Chondrocyte (in vitro differentiated cells): ENCODE results near the gene ADGB. TPM values are rescaled to one million over a fixed set of nuclear protein-coding genes. Genes with fewer than 3 reads are reported as not detected.
"Not testable (repeated sequence)": the region's sequence is repeated elsewhere in the genome, so short reads cannot be mapped to it uniquely, and the experiment has no call there.

Experiments
- DNase-seq: peaks from one replicate; pipeline ENCODE4 v3.0.0; 2021; ENCODE audit warnings: mixed read lengths, low spot score
- H3K27ac Mint-ChIP-seq: one replicate; pipeline ENCODE4 v1.8.0; 2021; ENCODE audit warnings: mild to moderate bottlenecking, moderate library complexity, mixed read lengths; ENCODE audit not compliant: unreplicated experiment
- H3K27me3 Mint-ChIP-seq: 2 replicates; pipeline ENCODE4 v1.8.0; 2021; ENCODE audit warnings: low read depth, mixed read lengths
- H3K36me3 Mint-ChIP-seq: 2 replicates; pipeline ENCODE4 v1.8.0; 2021; ENCODE audit warnings: low read depth, mixed read lengths
- H3K4me1 Mint-ChIP-seq: 2 replicates; pipeline ENCODE4 v1.8.0; 2021; ENCODE audit warnings: low read depth, mild to moderate bottlenecking, mixed read lengths
- H3K4me3 Mint-ChIP-seq: one replicate; pipeline ENCODE4 v1.8.0; 2021; ENCODE audit warnings: mild to moderate bottlenecking, moderate library complexity, mixed read lengths; ENCODE audit not compliant: unreplicated experiment
- H3K9me3 Mint-ChIP-seq: 2 replicates; pipeline ENCODE4 v1.8.0; 2021; ENCODE audit warnings: low read depth, mixed read lengths
- CTCF ChIP-seq: fragments of 200-600 bp; sonication (generic); IDR thresholded peaks from 2 replicates; pipeline ENCODE4 v1.5.0; 2021; ENCODE audit warnings: antibody characterized with exemption, mild to moderate bottlenecking, moderate library complexity
- total RNA-seq: library from RNA; stranded (reverse); gene quantifications from 3 replicates; pipeline ENCODE4 v1.2.1, GENCODE V29; 2021

The ADGB gene
- total RNA-seq, 1 donor from 2014 or later: not detected

GRCh38 chr6:146785001-146785585, 186.3 kb downstream of the ADGB start:
- DNase-seq: no peak
- Mint-ChIP-seq H3K9me3 (no peaks in the 10 kb centered on the region), H3K4me3 (no peak overlapping the region), H3K27me3 (no peaks in the 10 kb centered on the region), H3K4me1 (no peaks in the 10 kb centered on the region), H3K27ac (no peak overlapping the region), H3K36me3 (no peaks in the 10 kb centered on the region)
- TF ChIP-seq CTCF: peak; percentile 78

GRCh38 chr6:146787876-146788508, 189.2 kb downstream of the ADGB start:
- H3K27ac Mint-ChIP-seq: no peak overlapping the region
- no peak for TF ChIP-seq CTCF

GRCh38 chr6:146790561-146791091, 191.9 kb downstream of the ADGB start:
- no peaks in the 10 kb centered on the region for H3K27me3 Mint-ChIP-seq
- no peak overlapping the region for H3K27ac Mint-ChIP-seq
- no peak for TF ChIP-seq CTCF
- no peaks in the 10 kb centered on the region for H3K4me1 Mint-ChIP-seq
- no peaks in the 10 kb centered on the region for H3K36me3 Mint-ChIP-seq
- no peak for DNase-seq
- H3K9me3 Mint-ChIP-seq: peaks cover 7% of the 10 kb centered on the region
- no peak overlapping the region for H3K4me3 Mint-ChIP-seq

More at GRCh38 chr6:146787876-146788508, 189.2 kb downstream of the ADGB start:
- Mint-ChIP-seq H3K4me3 (no peak overlapping the region), H3K36me3 (no peaks in the 10 kb centered on the region), H3K27me3 (no peaks in the 10 kb centered on the region), H3K9me3 (peaks cover 7% of the 10 kb centered on the region), H3K4me1 (no peaks in the 10 kb centered on the region)
- DNase-seq: no peak

GRCh38 chr6:146791930-146792329, 193.2 kb downstream of the ADGB start:
- no peaks in the 10 kb centered on the region for H3K4me1 Mint-ChIP-seq
- no peak for TF ChIP-seq CTCF
- H3K27me3 Mint-ChIP-seq: no peaks in the 10 kb centered on the region
- H3K36me3 Mint-ChIP-seq: peaks cover 2% of the 10 kb centered on the region
- H3K4me3 Mint-ChIP-seq: no peak overlapping the region
- H3K9me3 Mint-ChIP-seq: peaks cover 20% of the 10 kb centered on the region
- H3K27ac Mint-ChIP-seq: no peak overlapping the region
- DNase-seq: no peak

- not testable (repeated sequence) for H3K27ac Mint-ChIP-seq, H3K27me3 Mint-ChIP-seq, H3K36me3 Mint-ChIP-seq, DNase-seq, H3K4me1 Mint-ChIP-seq, H3K4me3 Mint-ChIP-seq
- H3K9me3 Mint-ChIP-seq: peaks cover 23% of the 10 kb centered on the region
Measured at GRCh38 chr6:146793218-146793617, 194.4 kb downstream of the ADGB start.
